ENCODE results near the gene OR7C1.
"Not testable (repeated sequence)": the region's sequence is repeated elsewhere in the genome, so short reads cannot be mapped to it uniquely, and the experiment has no call there.

OR7C1 gene

GRCh38 chr19:14774373-14774772 is 60.6 kb downstream of the OR7C1 start:
- TF ChIP-seq CTCF (IDR thresholded peaks at IDR 0.05; ENCODE audit: insufficient read depth, low read length, poor library complexity, severe bottlenecking) = no peak
- no peaks in the 10 kb centered on the region for H3K36me3 ChIP-seq (ENCODE audit: control insufficient read depth, insufficient read depth, low read length)
- no peak overlapping the region for H3K4me3 ChIP-seq (replicated peaks; ENCODE audit: low read depth, low read length)
- no peaks in the 10 kb centered on the region; the same call in 1 of the 2 replicates for H3K27me3 ChIP-seq (replicated peaks; ENCODE audit: control insufficient read depth, insufficient read depth, low read length)
- DNase-seq (ENCODE audit: extremely low read depth, insufficient read length) = no peak

DNA sequence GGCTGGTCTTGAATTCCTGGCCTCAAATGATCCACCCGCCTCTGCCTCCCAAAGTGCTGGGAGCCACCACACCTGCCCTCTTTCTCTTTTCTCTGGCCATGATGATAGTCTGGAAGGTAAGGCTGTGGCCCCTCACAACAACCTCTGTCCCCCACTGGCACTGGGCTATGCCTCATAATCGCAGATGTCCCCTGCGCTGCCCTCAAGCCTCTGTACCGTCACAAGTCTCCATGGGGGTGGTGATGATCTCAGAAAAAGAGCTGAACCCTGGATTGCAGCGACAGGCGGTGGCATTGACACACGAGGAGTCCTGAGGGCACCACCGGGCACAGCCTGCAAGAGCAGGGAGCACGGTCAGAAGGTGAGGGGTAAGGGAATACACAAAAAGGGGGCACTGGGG is 61.3 kb downstream of the OR7C1 start:
- not testable (repeated sequence) for H3K4me3 ChIP-seq (replicated peaks; ENCODE audit: low read depth, low read length); H3K27me3 ChIP-seq (replicated peaks; ENCODE audit: control insufficient read depth, insufficient read depth, low read length); DNase-seq (ENCODE audit: extremely low read depth, insufficient read length); H3K36me3 ChIP-seq (ENCODE audit: control insufficient read depth, insufficient read depth, low read length)

GRCh38 chr19:14772995-14773394 is 62.0 kb downstream of the OR7C1 start:
- no peak for DNase-seq (ENCODE audit: extremely low read depth, insufficient read length)
- H3K36me3 ChIP-seq (ENCODE audit: control insufficient read depth, insufficient read depth, low read length) = no peaks in the 10 kb centered on the region
- no peak overlapping the region for H3K4me3 ChIP-seq (replicated peaks; ENCODE audit: low read depth, low read length)
- no peaks in the 10 kb centered on the region; the same call in 1 of the 2 replicates for H3K27me3 ChIP-seq (replicated peaks; ENCODE audit: control insufficient read depth, insufficient read depth, low read length)
- no peak for TF ChIP-seq CTCF (IDR thresholded peaks at IDR 0.05; ENCODE audit: insufficient read depth, low read length, poor library complexity, severe bottlenecking)

GRCh38 chr19:14772467-14772866 is 62.5 kb downstream of the OR7C1 start:
- DNase-seq (ENCODE audit: extremely low read depth, insufficient read length) = no peak
- Histone ChIP-seq H3K4me3 (replicated peaks; ENCODE audit: low read depth, low read length) (no peak overlapping the region), H3K36me3 (ENCODE audit: control insufficient read depth, insufficient read depth, low read length) (no peaks in the 10 kb centered on the region), H3K27me3 (replicated peaks; ENCODE audit: control insufficient read depth, insufficient read depth, low read length) (no peaks in the 10 kb centered on the region; the same call in 1 of the 2 replicates)
- no peak for TF ChIP-seq CTCF (IDR thresholded peaks at IDR 0.05; ENCODE audit: insufficient read depth, low read length, poor library complexity, severe bottlenecking)

- Histone ChIP-seq H3K4me3 (replicated peaks; ENCODE audit: low read depth, low read length) (no peak overlapping the region), H3K36me3 (ENCODE audit: control insufficient read depth, insufficient read depth, low read length) (no peaks in the 10 kb centered on the region), H3K27me3 (replicated peaks; ENCODE audit: control insufficient read depth, insufficient read depth, low read length) (no peaks in the 10 kb centered on the region; the same call in 1 of the 2 replicates)
- no peak for TF ChIP-seq CTCF (IDR thresholded peaks at IDR 0.05; ENCODE audit: insufficient read depth, low read length, poor library complexity, severe bottlenecking)
- no peak for DNase-seq (ENCODE audit: extremely low read depth, insufficient read length)
These were observed 63.8 kb downstream of the OR7C1 start for GRCh38 chr19:14770944-14771839.

DNA sequence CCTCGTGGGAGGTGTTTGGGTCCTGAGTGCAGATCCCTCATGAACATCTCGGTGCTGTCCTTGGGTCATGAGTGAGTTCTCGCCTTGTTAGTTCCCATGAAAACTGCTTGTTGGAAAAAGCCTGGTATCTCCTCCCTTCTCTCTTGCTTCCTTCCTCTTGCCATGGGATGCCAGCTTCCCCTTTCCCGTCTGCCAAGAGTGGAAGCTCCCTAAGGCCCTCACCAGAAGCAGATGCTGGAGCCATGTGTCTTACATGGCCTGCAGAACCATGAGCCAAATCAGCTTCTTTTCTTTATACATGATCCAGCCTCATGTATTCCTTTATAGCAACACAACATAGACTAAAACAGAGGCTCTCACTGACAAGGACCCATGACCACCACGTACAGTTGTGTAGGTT is 64.8 kb downstream of the OR7C1 start:
- Histone ChIP-seq H3K27me3 (replicated peaks; ENCODE audit: control insufficient read depth, insufficient read depth, low read length) (no peaks in the 10 kb centered on the region), H3K36me3 (ENCODE audit: control insufficient read depth, insufficient read depth, low read length) (no peaks in the 10 kb centered on the region), H3K4me3 (replicated peaks; ENCODE audit: low read depth, low read length) (no peak overlapping the region)
- DNase-seq (ENCODE audit: extremely low read depth, insufficient read length) = no peak
- TF ChIP-seq CTCF (IDR thresholded peaks at IDR 0.05; ENCODE audit: insufficient read depth, low read length, poor library complexity, severe bottlenecking) = no peak
